DND-41 (cell line): ENCODE measurements around the gene LMX1B.
A peak's percentile ranks its signal among the peaks of the same experiment; 100 is the strongest.

Experiments
- ATAC-seq: fragments of 200-7000 bp; cut with Tn5 transposase; 3 replicates; pipeline ENCODE4 v1.9.1; 2021; ENCODE audit warnings: low read depth; ENCODE audit not compliant: insufficient read depth
- DNase-seq: peaks from one replicate; pipeline ENCODE4 v3.0.0-alpha.2; 2020
- H2AFZ ChIP-seq: 2 replicates; pipeline ENCODE4 v1.6.0; 2012; ENCODE audit warnings: low read depth, low read length
- H3K27ac ChIP-seq: 2 replicates; pipeline ENCODE4 v1.5.1; 2012; ENCODE audit warnings: low read length, inconsistent platforms
- H3K27me3 ChIP-seq: fragments of 200-600 bp; sonication (generic); 2 replicates; pipeline ENCODE4 v1.6.0; 2012; ENCODE audit warnings: low read length, mild to moderate bottlenecking, inconsistent platforms; ENCODE audit not compliant: insufficient read depth, poor library complexity
- H3K36me3 ChIP-seq: 2 replicates; pipeline ENCODE4 v1.5.1; 2012; ENCODE audit warnings: low read length, inconsistent platforms; ENCODE audit not compliant: insufficient read depth
- H3K4me1 ChIP-seq: 2 replicates; pipeline ENCODE4 v1.5.1; 2012; ENCODE audit warnings: mild to moderate bottlenecking, low read length; ENCODE audit not compliant: insufficient read depth
- H3K4me2 ChIP-seq: 2 replicates; pipeline ENCODE4 v1.6.0; 2012; ENCODE audit warnings: mild to moderate bottlenecking, moderate library complexity, low read length, inconsistent platforms; ENCODE audit not compliant: insufficient read depth
- H3K4me3 ChIP-seq, 2 experiments: fragments of 200-600 bp in 1 of 2; shearing (Covaris generic) in 1 of 2; 2 replicates each; pipeline ENCODE4 v1.5.1; 2012 to 2016; ENCODE audit warnings: inconsistent platforms in 2 of 2, low read length in 2 of 2, mild to moderate bottlenecking in 2 of 2, low read depth in 1 of 2, moderate library complexity in 1 of 2
- H3K79me2 ChIP-seq: 2 replicates; pipeline ENCODE4 v1.6.0; 2012; ENCODE audit warnings: low read length, inconsistent platforms; ENCODE audit not compliant: insufficient read depth
- H3K9ac ChIP-seq: 2 replicates; pipeline ENCODE4 v1.6.0; 2012; ENCODE audit warnings: low read depth, mild to moderate bottlenecking, inconsistent platforms, low read length, moderate library complexity
- H3K9me3 ChIP-seq: 2 replicates; pipeline ENCODE4 v1.5.1; 2012; ENCODE audit warnings: low read length, moderate library complexity, mild to moderate bottlenecking, inconsistent platforms; ENCODE audit not compliant: insufficient read depth, severe bottlenecking
- H4K20me1 ChIP-seq: 2 replicates; pipeline ENCODE4 v1.6.0; 2012; ENCODE audit warnings: low read length; ENCODE audit not compliant: insufficient read depth
- EZH2 ChIP-seq: IDR thresholded peaks from 3 replicates; pipeline ENCODE4 v1.6.1; 2012; ENCODE audit warnings: borderline replicate concordance, low read depth, mild to moderate bottlenecking, moderate library complexity, low read length, inconsistent platforms; ENCODE audit not compliant: severe bottlenecking
- TF ChIP-seq, protein P1 (sequence below): IDR thresholded peaks from 2 replicates; pipeline ENCODE4 v1.5.1; 2012; ENCODE audit warnings: borderline replicate concordance, low read length, moderate library complexity, mild to moderate bottlenecking; ENCODE audit not compliant: poor library complexity, severe bottlenecking; ENCODE audit errors: extremely low read depth

LMX1B gene

DNA sequence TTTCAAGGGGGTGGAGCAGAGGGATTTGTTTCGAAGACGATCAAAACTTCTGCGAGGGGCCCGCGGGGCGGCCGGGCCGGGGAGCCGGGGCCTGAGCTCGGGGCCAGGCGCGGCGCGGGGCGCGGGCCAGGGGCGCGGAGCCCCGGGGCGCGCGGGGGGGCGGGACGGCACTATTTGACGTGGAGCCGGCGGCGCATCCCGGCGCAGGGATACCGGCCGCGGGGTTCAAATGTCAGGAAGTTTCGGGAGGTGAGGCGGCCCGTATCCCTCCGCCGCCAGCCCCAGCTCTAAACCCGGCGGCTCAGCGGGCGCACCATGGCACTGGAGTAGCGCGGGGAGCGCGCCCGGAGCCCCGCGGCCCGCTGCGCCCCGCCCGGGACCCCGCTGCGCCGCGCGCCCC, at the start of gene LMX1B:
TSS of gene LMX1B (plus strand) at position 278 of the 400 bp plus-strand sequence. CDS start 522 bp downstream, outside the sequence.
- Histone ChIP-seq H3K27ac (no peak within 1 kb of the TSS), H3K4me1 (no peaks in the 10 kb centered on the region), H3K27me3 (no peaks in the 10 kb centered on the region), H3K4me3 (no peak within 1 kb of the TSS), H3K9me3 (no peaks in the 10 kb centered on the region), H3K4me2 (no peak within 1 kb of the TSS), H3K9ac (no peak within 1 kb of the TSS), H4K20me1 (no peaks in the 10 kb centered on the region), H3K36me3 (no peaks in the 10 kb centered on the region), H2AFZ (no peak within 1 kb of the TSS), H3K79me2 (no peaks in the 10 kb centered on the region)
- no peak for ATAC-seq
- no peak for DNase-seq
- TF ChIP-seq, protein P1, sequence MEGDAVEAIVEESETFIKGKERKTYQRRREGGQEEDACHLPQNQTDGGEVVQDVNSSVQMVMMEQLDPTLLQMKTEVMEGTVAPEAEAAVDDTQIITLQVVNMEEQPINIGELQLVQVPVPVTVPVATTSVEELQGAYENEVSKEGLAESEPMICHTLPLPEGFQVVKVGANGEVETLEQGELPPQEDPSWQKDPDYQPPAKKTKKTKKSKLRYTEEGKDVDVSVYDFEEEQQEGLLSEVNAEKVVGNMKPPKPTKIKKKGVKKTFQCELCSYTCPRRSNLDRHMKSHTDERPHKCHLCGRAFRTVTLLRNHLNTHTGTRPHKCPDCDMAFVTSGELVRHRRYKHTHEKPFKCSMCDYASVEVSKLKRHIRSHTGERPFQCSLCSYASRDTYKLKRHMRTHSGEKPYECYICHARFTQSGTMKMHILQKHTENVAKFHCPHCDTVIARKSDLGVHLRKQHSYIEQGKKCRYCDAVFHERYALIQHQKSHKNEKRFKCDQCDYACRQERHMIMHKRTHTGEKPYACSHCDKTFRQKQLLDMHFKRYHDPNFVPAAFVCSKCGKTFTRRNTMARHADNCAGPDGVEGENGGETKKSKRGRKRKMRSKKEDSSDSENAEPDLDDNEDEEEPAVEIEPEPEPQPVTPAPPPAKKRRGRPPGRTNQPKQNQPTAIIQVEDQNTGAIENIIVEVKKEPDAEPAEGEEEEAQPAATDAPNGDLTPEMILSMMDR = no peak
- TF ChIP-seq EZH2 = no peak

DNA sequence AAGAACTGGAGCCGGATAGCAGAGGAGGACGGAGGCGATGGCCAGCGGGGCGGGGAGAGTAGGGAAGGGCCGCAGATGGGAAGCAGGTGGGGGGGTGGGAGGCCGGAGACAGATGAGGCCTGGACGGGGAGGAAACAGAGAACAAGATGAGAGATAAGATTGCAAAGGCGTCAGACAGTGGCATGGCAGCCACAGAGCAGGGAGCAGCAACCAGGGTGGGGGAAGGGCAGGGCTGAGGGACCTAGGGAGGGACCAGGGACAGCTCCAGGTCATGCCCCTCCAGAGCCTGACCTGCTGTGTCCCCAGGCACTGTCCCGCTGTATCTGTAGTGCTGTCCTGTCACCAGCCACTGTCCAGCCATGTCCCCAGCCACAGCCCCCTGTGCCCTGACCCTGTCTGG, 49.6 kb upstream of the LMX1B start:
- H3K9me3 ChIP-seq = no peaks in the 10 kb centered on the region
- H3K9ac ChIP-seq = no peak overlapping the region
- H3K4me2 ChIP-seq = no peak overlapping the region
- TF ChIP-seq, protein P1 = no peak
- TF ChIP-seq EZH2 = no peak
- no peaks in the 10 kb centered on the region for H3K4me1 ChIP-seq
- DNase-seq = no peak
- no peaks in the 10 kb centered on the region for H3K79me2 ChIP-seq
- H3K36me3 ChIP-seq = no peaks in the 10 kb centered on the region
- peaks cover 4% of the 10 kb centered on the region; the same call in 1 of the 2 replicates for H4K20me1 ChIP-seq
- ATAC-seq = no peak
- no peak overlapping the region for H3K4me3 ChIP-seq
- H3K27me3 ChIP-seq = peaks cover 7% of the 10 kb centered on the region
- no peak overlapping the region for H3K27ac ChIP-seq
- H2AFZ ChIP-seq = no peak overlapping the region

- no peak overlapping the region for H3K9ac ChIP-seq
- H3K27me3 ChIP-seq = peaks cover 7% of the 10 kb centered on the region
- TF ChIP-seq EZH2 = no peak
- TF ChIP-seq, protein P1 = peak; percentile 34
- no peak for ATAC-seq
- no peaks in the 10 kb centered on the region for H3K4me1 ChIP-seq
- no peak overlapping the region for H2AFZ ChIP-seq
- H4K20me1 ChIP-seq = peaks cover 4% of the 10 kb centered on the region; the same call in 1 of the 2 replicates
- no peaks in the 10 kb centered on the region for H3K36me3 ChIP-seq
- H3K9me3 ChIP-seq = no peaks in the 10 kb centered on the region
- no peak for DNase-seq
- H3K4me3 ChIP-seq = no peak overlapping the region
- no peak overlapping the region for H3K4me2 ChIP-seq
- no peak overlapping the region for H3K27ac ChIP-seq
- H3K79me2 ChIP-seq = no peaks in the 10 kb centered on the region
Observed at GRCh38 chr9:126564716-126565115, 49.0 kb upstream of the LMX1B start.
